KMS-11 (cell line): Measurements from ENCODE around the gene GRIK1.

ENCODE experiments used
- H2AFZ ChIP-seq: fragments of 200-600 bp; sonication (generic); 2 replicates; pipeline ENCODE4 v1.6.1; 2016; ENCODE audit warnings: antibody characterized with exemption, mixed run types, low read depth
- H3K27ac ChIP-seq: fragments of 200-600 bp; sonication (generic); 2 replicates; pipeline ENCODE4 v1.6.1; 2016; ENCODE audit warnings: mild to moderate bottlenecking, mixed run types
- H3K27me3 ChIP-seq: fragments of 200-600 bp; sonication (generic); 2 replicates; pipeline ENCODE4 v1.6.1; 2017; ENCODE audit warnings: mild to moderate bottlenecking, low read depth, mixed run types, moderate library complexity; ENCODE audit not compliant: insufficient read depth
- H3K36me3 ChIP-seq: fragments of 200-600 bp; sonication (generic); 2 replicates; pipeline ENCODE4 v1.6.1; 2017; ENCODE audit warnings: mild to moderate bottlenecking, mixed run types; ENCODE audit not compliant: insufficient read depth
- H3K4me1 ChIP-seq: fragments of 200-600 bp; sonication (generic); 2 replicates; pipeline ENCODE4 v1.6.1; 2016; ENCODE audit warnings: mild to moderate bottlenecking, low read depth, mixed run types; ENCODE audit not compliant: poor library complexity, severe bottlenecking
- H3K4me2 ChIP-seq: fragments of 200-600 bp; sonication (generic); 2 replicates; pipeline ENCODE4 v1.7.0; 2016; ENCODE audit warnings: mild to moderate bottlenecking, mixed run types
- H3K4me3 ChIP-seq: fragments of 200-600 bp; sonication (generic); IDR thresholded peaks from 2 replicates; pipeline ENCODE4 v1.6.1; 2017; ENCODE audit warnings: low read depth, low read length, mixed read lengths; ENCODE audit not compliant: insufficient read depth
- H3K79me2 ChIP-seq: fragments of 200-600 bp; sonication (generic); 2 replicates; pipeline ENCODE4 v1.6.1; 2016; ENCODE audit warnings: low read depth, mixed run types; ENCODE audit not compliant: insufficient read depth
- H3K9ac ChIP-seq: fragments of 200-600 bp; sonication (generic); 2 replicates; pipeline ENCODE4 v1.6.1; 2016; ENCODE audit warnings: mild to moderate bottlenecking, mixed run types
- H4K20me1 ChIP-seq: fragments of 200-600 bp; sonication (generic); 2 replicates; pipeline ENCODE4 v1.6.1; 2016; ENCODE audit warnings: mild to moderate bottlenecking, mixed run types; ENCODE audit not compliant: insufficient read depth
- CTCF ChIP-seq: fragments of 200-600 bp; sonication (generic); conservative IDR thresholded peaks from 2 replicates; pipeline ENCODE4 v1.6.1; 2017; ENCODE audit warnings: low read depth, mild to moderate bottlenecking, antibody characterized with exemption, low read length, moderate library complexity, mixed read lengths

The GRIK1 gene

DNA sequence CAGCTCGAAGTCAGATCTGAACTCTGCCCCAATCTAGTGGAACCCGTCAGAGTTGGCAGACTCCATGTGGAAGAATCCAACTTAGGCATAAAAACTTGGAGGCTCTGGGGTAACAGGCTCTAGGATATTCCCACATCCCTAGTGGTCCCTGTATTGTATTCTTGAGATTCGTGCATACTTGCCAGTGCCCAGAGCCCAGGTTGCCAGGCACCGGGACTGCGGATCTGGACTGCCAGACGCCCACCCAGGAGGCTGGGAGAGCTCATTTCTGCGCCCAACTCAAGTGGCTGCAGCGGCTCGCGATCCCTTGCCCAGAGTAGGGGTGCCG, 1.1 kb downstream of the GRIK1 start:
- H3K9ac ChIP-seq = no peak overlapping the region

DNA sequence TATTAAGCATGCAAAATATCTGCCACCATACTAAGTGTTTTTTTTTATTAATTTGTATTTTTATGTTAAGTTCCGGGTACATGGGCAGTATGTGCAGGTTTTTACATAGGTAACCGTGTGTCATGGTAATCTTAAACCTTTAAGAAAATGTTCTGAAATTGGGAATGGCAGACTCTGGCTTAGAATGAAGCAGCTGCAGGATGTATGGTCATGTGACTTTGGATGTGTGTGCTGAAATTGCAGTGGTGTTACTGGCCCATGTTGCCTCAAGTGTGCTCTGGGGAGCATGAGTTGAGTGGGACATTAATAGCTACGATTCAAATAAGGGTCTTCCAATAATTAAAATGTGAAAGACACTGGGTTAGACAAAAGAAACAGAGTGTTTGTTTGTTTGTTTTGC, 6.7 kb downstream of the GRIK1 start:
- no peaks in the 10 kb centered on the region for H3K4me1 ChIP-seq
- H3K79me2 ChIP-seq = no peaks in the 10 kb centered on the region
- H3K36me3 ChIP-seq = no peaks in the 10 kb centered on the region
- no peaks in the 10 kb centered on the region for H4K20me1 ChIP-seq
- no peak for TF ChIP-seq CTCF
- H3K9ac ChIP-seq = no peak overlapping the region
- no peak overlapping the region for H3K4me2 ChIP-seq
- H2AFZ ChIP-seq = no peak overlapping the region
- H3K27me3 ChIP-seq = no peaks in the 10 kb centered on the region
- H3K4me3 ChIP-seq = no peak overlapping the region
- no peak overlapping the region for H3K27ac ChIP-seq

More for the DNA sequence above, 1.1 kb downstream of the GRIK1 start:
- H3K4me2 ChIP-seq = no peak overlapping the region
- no peaks in the 10 kb centered on the region for H4K20me1 ChIP-seq
- no peak overlapping the region for H3K4me3 ChIP-seq
- no peaks in the 10 kb centered on the region for H3K27me3 ChIP-seq
- no peak for TF ChIP-seq CTCF
- H3K4me1 ChIP-seq = no peaks in the 10 kb centered on the region
- H3K79me2 ChIP-seq = no peaks in the 10 kb centered on the region
- no peaks in the 10 kb centered on the region for H3K36me3 ChIP-seq
- no peak overlapping the region for H3K27ac ChIP-seq
- H2AFZ ChIP-seq = no peak overlapping the region

DNA sequence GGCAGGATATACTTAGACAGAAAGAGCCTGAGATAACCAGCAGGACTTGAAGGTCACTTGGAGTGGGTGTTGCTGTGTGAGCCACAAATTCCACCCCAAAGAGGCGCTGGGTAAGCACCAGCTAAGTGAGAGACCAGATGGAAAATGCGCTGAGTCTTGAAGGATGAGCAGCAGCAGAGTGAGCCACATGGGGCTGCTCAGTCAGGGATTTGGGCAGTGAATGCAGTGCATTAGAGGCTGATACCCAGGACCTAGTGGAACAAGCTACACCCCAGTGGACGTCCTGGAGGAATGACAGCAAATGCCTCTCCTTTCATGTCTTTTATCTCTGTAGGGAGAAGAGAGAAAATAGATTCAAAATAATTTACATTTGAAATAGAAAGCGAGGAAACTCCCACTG, 11.3 kb downstream of the GRIK1 start:
- no peak overlapping the region for H3K27ac ChIP-seq

DNA sequence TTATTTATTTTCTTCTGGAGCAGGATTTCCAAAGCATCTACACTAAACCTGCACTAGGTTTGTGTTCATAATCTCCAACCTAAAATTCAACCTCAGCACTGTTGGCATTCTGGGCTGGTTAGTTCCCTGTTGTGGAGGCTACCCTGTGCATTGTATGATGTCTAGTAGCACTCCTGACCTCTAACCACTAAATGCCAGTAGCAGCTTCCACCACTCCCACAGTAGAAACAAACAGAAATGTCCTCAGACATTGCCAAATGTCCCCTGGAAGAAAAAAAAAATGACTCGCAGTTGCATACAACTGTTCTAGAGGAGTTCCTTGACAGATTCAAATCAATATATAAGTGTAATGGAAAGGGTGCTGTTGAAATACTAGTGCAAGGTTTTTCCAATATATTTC, 18.9 kb downstream of the GRIK1 start:
- H3K36me3 ChIP-seq = no peaks in the 10 kb centered on the region

More for the DNA sequence above, 11.3 kb downstream of the GRIK1 start:
- H3K9ac ChIP-seq = no peak overlapping the region
- no peaks in the 10 kb centered on the region for H3K4me1 ChIP-seq
- H4K20me1 ChIP-seq = no peaks in the 10 kb centered on the region
- no peaks in the 10 kb centered on the region for H3K27me3 ChIP-seq
- no peak overlapping the region for H2AFZ ChIP-seq
- no peak overlapping the region for H3K4me3 ChIP-seq
- no peaks in the 10 kb centered on the region for H3K79me2 ChIP-seq
- TF ChIP-seq CTCF = no peak
- no peaks in the 10 kb centered on the region for H3K36me3 ChIP-seq
- no peak overlapping the region for H3K4me2 ChIP-seq

More for the DNA sequence above, 18.9 kb downstream of the GRIK1 start:
- H3K27ac ChIP-seq = no peak overlapping the region
- no peaks in the 10 kb centered on the region for H4K20me1 ChIP-seq
- H3K27me3 ChIP-seq = no peaks in the 10 kb centered on the region
- no peaks in the 10 kb centered on the region for H3K79me2 ChIP-seq
- H2AFZ ChIP-seq = no peak overlapping the region
- no peak overlapping the region for H3K4me2 ChIP-seq
- no peaks in the 10 kb centered on the region for H3K4me1 ChIP-seq
- no peak overlapping the region for H3K9ac ChIP-seq
- no peak for TF ChIP-seq CTCF
- no peak overlapping the region for H3K4me3 ChIP-seq
